IPS-NIHi7 (cell line): ENCODE data around the gene PRMT1.
A peak's percentile ranks its signal among the peaks of the same experiment; 100 is the strongest.

Experiments used
- DNase-seq: peaks from one replicate; pipeline ENCODE4 v3.0.0; 2012; ENCODE audit warnings: mixed read lengths; ENCODE audit errors: extremely low spot score

The PRMT1 gene

DNA sequence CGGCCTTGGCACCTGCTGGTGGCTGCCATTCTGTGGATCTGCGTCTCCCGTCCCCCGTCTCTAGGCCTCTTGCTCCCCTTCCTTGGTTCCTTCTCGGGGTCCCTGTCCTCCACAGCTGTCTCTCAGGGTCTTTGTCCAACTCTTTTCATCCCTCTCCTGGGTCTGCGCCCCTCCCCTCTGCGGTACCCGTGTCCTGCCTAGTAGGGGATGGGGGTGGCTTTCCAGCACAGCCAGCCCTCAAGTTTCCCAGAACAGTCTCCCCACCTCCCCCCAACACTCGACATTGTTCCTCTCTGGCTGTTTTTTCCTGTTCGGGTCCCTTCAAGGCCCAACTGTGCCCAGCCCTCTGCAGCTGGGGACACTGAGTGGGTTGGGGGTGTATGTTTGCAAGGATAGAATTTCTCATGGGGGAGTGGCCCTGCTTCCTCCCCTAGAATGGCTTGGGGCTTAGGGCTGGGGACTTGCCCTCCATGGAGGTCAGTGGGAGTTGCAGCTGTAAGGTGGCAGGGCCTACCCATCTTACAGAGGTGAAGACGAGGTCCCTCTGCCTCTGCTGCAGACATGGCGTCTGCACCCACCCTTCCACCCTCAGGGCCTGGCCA lies 11.6 kb downstream of the PRMT1 start:
- DNase-seq, result no peak

DNA sequence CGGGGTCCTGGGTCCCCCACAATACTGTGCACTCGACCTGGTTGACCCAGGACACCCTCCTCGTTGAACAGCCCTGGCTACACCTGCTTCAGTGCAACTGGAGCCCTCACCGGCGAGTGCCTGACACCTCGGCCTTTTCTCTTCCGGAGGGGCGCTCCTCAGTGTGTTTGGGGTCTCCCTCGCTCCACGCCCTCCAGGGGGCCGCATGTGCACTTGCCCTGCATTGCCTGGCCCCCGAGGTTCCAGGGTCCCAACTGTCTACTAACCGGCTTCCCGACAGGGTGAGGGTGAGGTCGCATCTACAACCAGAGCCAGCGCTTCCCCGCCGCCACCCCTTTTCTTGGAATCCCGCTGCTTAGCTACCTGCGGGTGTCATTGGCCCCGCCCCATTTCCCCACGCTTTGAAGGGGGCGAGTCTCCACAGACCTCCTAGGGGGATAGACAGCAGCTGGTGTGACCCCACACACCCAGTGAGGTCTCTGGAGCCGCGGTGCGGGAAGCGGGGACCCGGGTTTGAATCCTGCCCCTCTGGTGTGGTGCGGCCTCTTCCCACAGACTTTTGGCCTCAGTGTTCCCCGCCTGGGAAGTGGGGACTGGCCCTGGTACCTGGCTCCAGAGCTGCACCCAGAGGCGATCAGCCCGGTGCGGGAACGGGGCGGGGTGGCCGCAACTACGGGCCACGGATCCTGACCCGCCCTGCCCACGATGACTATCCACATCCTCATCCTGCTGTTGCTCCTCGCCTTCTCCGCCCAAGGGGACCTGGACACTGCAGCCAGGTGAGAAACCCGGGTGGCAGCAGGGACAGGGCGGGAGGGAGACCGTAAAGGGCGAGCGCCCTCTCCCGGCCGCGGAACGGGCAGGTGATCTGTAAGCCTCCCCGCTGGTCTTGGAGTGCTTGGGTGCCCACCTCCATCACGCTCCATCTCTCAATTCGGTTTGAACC lies 12.3 kb downstream of the PRMT1 start, which contains the start of gene ADM5:
TSS of gene ADM5 (plus strand) at position 462 of the 946 bp plus-strand sequence. CDS start at position 706, 244 bp downstream.
- peak; percentile 64 for DNase-seq

GRCh38 chr19:49690079-49690655 lies 13.1 kb downstream of the PRMT1 start:
- DNase-seq, result no peak

DNA sequence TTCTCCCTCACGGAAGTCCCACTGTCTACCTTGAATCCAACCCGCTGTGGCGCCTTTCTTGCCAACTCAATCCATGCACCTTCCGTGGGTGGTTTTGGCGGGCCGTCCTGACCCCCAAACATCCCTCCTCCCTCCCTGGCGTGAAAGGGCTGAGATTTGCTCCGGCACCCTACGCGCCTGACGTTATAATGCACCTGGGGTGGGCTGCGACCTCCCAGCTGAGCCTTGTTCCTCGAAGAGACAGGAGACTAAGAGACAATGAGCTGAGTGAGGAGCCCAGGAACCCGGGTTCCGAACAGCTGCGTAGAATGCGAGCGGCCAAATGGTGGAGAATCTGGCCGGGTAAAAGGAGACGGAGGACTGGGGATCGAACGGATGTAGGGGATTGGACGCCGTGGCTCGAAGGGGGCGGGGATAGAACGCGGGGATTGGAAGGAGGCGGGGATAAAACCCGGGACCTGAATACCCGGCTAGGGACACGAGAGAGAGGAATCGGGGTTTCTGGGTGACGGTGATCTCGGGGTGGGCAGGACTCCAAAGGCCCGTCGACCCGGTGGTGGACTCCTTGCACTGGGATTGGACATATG lies 13.7 kb downstream of the PRMT1 start, which contains the start of gene CPT1C:
TSS of gene CPT1C (plus strand) at position 461 of the 587 bp plus-strand sequence. CDS start 1,137 bp downstream, outside the sequence.
- DNase-seq, result peak; percentile 92

GRCh38 chr19:49691243-49692146 lies 14.4 kb downstream of the PRMT1 start:
- peak; percentile 83 for DNase-seq

DNA sequence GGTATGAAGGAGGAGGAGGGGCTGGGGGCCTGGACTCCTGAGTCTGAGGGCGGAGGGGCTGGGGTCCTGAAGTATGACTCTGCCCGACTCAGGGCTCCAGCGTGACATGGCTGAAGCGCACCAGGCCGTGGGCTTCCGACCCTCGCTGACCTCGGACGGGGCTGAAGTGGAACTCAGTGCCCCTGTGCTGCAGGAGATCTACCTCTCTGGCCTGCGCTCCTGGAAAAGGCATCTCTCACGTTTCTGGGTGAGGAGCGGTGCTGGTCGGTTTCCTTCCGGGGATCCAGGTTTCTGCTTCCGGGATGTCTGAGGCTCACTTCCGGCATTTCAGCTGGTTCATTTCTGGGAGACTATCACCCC lies 15.1 kb downstream of the PRMT1 start:
- no peak for DNase-seq

- DNase-seq, result no peak
Measured at GRCh38 chr19:49696115-49696514, 19.0 kb downstream of the PRMT1 start.

GRCh38 chr19:49696865-49697264 lies 19.8 kb downstream of the PRMT1 start:
- DNase-seq, result no peak

DNA sequence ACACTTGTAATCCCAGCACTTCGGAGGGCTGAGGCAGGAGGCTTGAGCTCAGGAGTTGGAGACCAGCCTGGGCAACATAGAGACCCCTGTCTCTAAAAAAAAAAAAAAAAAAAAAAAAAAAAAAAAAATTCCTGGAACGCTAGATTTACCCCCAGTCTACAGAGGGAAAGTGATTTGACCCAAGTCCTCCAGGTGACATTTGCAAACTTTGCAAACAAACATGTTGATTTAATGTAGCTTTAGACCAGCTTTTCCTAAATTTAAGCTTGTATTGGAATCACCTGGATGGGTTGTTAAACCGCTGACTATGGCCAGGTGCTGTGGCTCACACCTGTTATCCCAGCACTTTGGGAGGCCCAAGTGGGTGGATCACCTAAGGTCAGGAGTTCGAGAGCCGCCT lies 22.3 kb downstream of the PRMT1 start:
- no peak for DNase-seq

DNA sequence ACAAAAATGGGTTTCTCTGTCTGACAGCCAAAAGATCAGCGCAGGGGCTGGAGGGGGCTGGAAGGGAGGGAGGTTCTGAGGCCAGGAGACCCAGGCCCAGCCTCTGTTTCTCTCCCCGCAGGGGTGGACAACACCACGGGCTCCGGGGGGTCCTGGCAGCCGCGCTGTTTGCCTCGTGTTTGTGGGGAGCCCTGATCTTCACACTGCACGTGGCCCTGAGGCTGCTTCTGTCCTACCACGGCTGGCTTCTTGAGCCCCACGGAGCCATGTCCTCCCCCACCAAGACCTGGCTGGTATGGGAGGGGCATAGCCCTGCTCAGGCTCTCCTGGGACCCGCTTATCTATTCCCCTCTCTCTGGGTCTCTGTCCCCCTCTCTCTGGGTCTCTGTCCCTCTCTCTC lies 23.5 kb downstream of the PRMT1 start:
- DNase-seq, result no peak

GRCh38 chr19:49701271-49701786 lies 24.3 kb downstream of the PRMT1 start:
- no peak for DNase-seq

DNA sequence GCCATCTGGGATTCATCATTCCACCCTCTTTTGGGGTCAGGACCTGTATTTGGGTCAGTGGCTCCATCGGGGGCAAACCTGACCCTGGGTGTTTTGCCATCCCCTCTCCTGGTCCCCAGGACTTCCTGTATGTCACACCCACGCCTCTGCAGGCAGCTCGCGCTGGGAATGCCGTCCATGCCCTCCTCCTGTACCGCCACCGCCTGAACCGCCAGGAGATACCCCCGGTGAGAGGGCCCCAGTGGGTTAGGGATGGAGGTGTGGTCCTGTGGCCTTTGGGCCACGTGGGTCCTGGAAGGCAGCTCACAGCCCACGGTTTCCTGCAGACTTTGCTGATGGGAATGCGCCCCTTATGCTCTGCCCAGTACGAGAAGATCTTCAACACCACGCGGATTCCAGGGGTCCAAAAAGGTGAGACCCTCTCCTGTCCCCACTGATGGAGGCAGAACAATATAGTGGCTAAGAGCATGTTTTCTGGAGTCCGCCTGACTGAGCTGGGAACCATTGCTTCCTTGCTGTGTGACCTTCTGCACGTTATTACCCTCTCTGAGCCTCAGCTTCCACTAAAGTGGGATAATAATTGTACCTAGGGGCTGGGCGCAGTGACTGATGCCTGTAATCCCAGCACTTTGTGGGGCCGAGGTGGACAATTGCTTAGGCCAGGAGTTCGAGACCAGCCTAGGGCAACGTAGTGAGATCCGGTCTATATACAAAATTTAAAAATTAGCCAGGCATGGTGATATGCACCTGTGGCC lies 28.0 kb downstream of the PRMT1 start:
- DNase-seq, result no peak

DNA sequence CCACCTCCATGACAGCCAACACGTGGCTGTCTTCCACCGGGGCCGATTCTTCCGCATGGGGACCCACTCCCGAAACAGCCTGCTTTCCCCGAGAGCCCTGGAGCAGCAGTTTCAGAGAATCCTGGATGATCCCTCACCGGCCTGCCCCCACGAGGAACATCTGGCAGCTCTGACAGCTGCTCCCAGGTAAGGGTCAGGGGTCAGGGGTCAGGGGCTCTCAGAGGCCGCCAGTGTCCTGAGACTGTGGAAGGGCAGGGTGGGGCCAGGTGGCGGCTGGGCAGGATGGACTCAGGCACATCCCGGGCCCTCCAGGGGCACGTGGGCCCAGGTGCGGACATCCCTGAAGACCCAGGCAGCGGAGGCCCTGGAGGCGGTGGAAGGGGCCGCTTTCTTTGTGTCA lies 28.8 kb downstream of the PRMT1 start:
- no peak for DNase-seq

DNA sequence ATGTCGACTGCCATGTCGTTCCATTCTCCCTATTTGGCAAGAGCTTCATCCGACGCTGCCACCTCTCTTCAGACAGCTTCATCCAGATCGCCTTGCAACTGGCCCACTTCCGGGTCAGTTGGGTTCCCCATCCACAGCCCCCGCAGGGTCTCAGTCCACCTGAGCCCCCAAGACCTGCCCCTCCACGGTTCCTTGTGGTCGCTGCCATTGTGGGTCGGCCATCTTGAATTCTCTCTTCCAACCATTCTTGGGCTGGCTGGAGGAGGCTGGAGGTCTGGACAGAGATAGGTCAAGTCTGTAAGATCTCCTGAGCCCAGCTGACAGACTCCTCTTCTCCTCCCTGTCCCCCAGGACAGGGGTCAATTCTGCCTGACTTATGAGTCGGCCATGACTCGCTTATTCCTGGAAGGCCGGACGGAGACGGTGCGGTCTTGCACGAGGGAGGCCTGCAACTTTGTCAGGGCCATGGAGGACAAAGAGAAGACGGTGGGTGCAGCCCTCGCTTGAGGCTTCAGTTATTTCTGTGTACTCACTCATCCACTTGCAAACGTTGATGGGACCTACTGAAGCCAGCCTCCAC lies 33.4 kb downstream of the PRMT1 start:
- DNase-seq, result no peak

GRCh38 chr19:49712397-49712859 lies 35.4 kb downstream of the PRMT1 start:
- peak; percentile 91 for DNase-seq

DNA sequence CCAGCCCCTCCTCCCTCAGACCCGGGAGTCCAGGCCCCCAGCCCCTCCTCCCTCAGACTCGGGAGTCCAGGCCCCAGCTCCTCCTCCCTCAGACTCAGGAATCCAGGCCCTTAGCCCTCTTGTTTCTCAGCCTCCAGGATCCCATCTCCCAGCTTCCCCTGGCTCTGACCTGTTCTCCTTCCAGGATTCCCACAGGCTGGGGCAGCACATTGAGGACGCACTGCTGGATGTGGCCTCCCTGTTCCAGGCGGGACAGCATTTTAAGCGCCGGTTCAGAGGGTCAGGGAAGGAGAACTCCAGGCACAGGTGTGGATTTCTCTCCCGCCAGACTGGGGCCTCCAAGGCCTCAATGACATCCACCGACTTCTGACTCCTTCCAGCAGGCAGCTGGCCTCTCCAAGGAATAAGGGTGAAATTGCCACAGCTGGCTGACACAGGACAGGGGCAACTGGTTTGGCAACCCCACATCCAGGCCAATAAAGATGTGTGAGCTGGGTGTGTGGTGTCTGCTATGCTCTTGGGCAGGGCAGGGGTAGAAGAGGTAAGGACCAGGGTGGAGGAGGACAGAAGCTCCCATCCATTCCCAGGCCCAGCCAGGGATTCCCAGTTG lies 36.3 kb downstream of the PRMT1 start:
- no peak for DNase-seq

- DNase-seq, result no peak
Measured at GRCh38 chr19:49716154-49716553, 39.1 kb downstream of the PRMT1 start.

DNA sequence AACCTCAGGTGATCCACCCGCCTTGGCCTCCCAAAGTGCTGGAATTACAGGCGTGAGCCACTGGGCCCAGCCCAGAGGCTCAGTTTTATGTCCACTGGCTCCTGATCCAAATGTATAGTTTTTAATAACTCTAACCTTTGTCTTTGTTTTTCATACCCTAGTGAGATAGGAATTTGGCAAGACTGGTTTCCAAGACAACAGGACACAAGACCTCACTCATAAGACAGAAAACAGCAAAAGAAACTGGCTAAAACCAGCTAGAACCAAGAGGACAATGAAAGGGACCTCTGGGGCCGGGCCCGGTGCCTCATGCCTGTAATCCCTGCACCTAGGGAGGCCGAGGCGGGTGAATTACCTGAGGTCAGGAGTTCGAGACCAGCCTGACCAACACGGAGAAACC lies 41.4 kb downstream of the PRMT1 start:
- no peak for DNase-seq

DNA sequence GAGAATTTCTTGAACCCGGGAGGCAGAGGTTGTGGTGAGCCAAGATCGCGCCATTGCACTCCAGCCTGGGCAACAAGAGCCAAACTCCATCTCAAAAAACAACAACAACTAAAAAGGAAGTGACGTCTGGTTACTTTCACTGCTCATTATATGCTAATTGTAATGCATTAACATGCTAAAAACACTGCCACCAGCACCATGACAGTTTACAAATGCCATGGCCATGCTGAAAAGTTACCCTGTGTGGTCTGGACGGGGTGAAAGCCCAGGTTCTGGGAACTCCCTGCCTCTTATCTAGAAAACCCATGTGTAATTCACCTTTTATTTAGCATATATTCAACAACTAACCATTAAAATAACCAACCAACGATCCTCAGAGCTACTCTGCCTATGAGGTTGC lies 41.9 kb downstream of the PRMT1 start:
- no peak for DNase-seq
